Karpas-422 (cell line): ENCODE data around the gene GOLGA8N. TPM values are rescaled to one million over a fixed set of nuclear protein-coding genes. Genes with fewer than 3 reads are reported as not detected.
"Not testable (repeated sequence)": the region's sequence is repeated elsewhere in the genome, so short reads cannot be mapped to it uniquely, and the experiment has no call there.

Experiments
- DNase-seq: peaks from one replicate; pipeline ENCODE4 v3.0.0-alpha.2; 2015
- H2AFZ ChIP-seq: fragments of 200-600 bp; sonication (generic); 2 replicates; pipeline ENCODE4 v1.6.1; 2014; ENCODE audit warnings: antibody characterized with exemption, low read length, mixed read lengths
- H3K27ac ChIP-seq: fragments of 200-600 bp; sonication (generic); 2 replicates; pipeline ENCODE4 v1.5.1; 2014; ENCODE audit warnings: mild to moderate bottlenecking, low read length, moderate library complexity
- H3K27me3 ChIP-seq: fragments of 200-600 bp; sonication (generic); 2 replicates; pipeline ENCODE4 v1.6.1; 2014; ENCODE audit warnings: low read length, mixed read lengths
- H3K36me3 ChIP-seq: fragments of 200-600 bp; sonication (generic); 2 replicates; pipeline ENCODE4 v1.6.1; 2014; ENCODE audit warnings: low read length, mixed read lengths; ENCODE audit not compliant: insufficient read depth
- H3K4me1 ChIP-seq: fragments of 200-600 bp; sonication (generic); 2 replicates; pipeline ENCODE4 v1.6.1; 2014; ENCODE audit warnings: mild to moderate bottlenecking, low read length, mixed read lengths
- H3K4me2 ChIP-seq: fragments of 200-600 bp; sonication (generic); 2 replicates; pipeline ENCODE4 v1.6.1; 2014; ENCODE audit warnings: low read length, low read depth, mild to moderate bottlenecking; ENCODE audit not compliant: poor library complexity, severe bottlenecking
- H3K4me3 ChIP-seq: fragments of 200-600 bp; sonication (generic); 2 replicates; pipeline ENCODE4 v1.5.1; 2014; ENCODE audit warnings: mild to moderate bottlenecking, antibody characterized with exemption, low read length, mixed read lengths
- H3K79me2 ChIP-seq: fragments of 200-600 bp; sonication (generic); 2 replicates; pipeline ENCODE4 v1.6.1; 2014; ENCODE audit warnings: mild to moderate bottlenecking, low read length, mixed read lengths
- H3K9ac ChIP-seq: fragments of 200-600 bp; sonication (generic); 2 replicates; pipeline ENCODE4 v1.6.0; 2014; ENCODE audit warnings: low read length
- H3K9me2 ChIP-seq: fragments of 200-600 bp; sonication (generic), shearing (Covaris generic); replicated peaks from 2 replicates; pipeline ENCODE4 v1.6.0; 2014; ENCODE audit warnings: mild to moderate bottlenecking, low read length, moderate library complexity; ENCODE audit not compliant: insufficient read depth
- H3K9me3 ChIP-seq: fragments of 300-700, 200-600 bp; sonication (generic); 2 replicates; pipeline ENCODE4 v1.6.1; 2014; ENCODE audit warnings: low read length, mixed read lengths
- H4K20me1 ChIP-seq: fragments of 200-600 bp; sonication (generic); 2 replicates; pipeline ENCODE4 v1.6.1; 2014; ENCODE audit warnings: mild to moderate bottlenecking, antibody characterized with exemption, low read length, low read depth; ENCODE audit not compliant: insufficient read depth
- total RNA-seq: library from RNA; depleted of rRNA; stranded (reverse); fragments of >200 nt; shearing (Covaris generic); gene quantifications from 2 replicates; pipeline ENCODE4 v1.2.3, GENCODE V29; 2014; ENCODE audit warnings: low replicate concordance

GOLGA8N gene
- total RNA-seq, 1 experiment from 2014 or later, result 1.5 TPM

- H3K27ac ChIP-seq, H3K79me2 ChIP-seq, H4K20me1 ChIP-seq, H3K4me2 ChIP-seq, H3K9ac ChIP-seq, H3K27me3 ChIP-seq, H3K9me2 ChIP-seq, H3K4me3 ChIP-seq, H3K4me1 ChIP-seq, H3K36me3 ChIP-seq, H3K9me3 ChIP-seq, H2AFZ ChIP-seq: not testable (repeated sequence)
- peak; percentile 47 for DNase-seq
Measured at GRCh38 chr15:32610719-32611118, 17.5 kb downstream of the GOLGA8N start.

- not testable (repeated sequence) for H3K9me3 ChIP-seq, H3K27me3 ChIP-seq, H3K36me3 ChIP-seq, H4K20me1 ChIP-seq, DNase-seq, H3K9me2 ChIP-seq, H2AFZ ChIP-seq
- Histone ChIP-seq H3K4me3 (peak overlapping the region; percentile 71), H3K27ac (peak overlapping the region; percentile 87), H3K4me1 (peaks cover 20% of the 10 kb centered on the region), H3K4me2 (peak overlapping the region; percentile 56), H3K9ac (peak overlapping the region; percentile 77), H3K79me2 (peaks cover 40% of the 10 kb centered on the region)
Measured at GRCh38 chr15:32614712-32615050, 21.4 kb downstream of the GOLGA8N start.

DNA sequence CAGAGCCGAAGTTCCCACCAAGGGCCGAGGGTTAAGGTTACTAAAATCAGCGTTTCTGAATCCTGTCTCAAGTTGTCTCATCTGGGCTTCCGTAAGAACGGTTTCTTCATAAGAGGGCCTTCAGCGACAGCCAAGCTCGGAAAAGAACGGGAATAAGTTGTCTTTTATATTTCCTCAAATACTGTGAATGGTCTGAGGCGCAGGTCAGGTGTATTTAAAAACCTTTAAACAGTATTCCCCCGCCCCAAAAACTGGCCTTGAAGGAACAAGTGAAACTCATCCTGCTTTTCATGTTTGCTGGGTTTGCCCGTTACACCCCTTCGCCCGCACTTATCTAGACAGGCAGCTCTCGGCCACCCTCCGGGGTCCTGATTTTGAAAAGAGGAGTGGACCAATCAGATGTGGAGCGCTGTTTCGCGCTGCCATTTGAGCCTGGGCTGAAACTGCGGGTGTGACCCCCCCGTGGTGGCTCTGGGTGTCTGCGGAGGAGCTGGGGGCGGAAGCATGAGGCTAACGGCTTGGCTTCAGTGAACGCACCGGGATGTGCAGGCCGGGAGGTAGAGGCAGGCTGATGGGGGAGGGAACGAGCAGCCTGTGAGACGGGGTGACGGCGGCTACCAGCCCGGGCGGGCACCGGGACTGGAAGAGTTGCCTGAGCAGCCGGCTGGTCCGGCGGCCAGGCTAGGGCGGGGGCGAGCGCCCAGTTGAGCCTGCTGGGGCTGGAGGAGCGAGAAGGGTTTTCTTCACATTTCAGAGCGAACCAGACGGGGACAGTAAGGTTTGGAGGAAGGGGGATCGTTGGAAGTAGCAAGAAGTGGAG lies 22.0 kb downstream of the GOLGA8N start, which contains the start of gene ARHGAP11A:
TSS of gene ARHGAP11A (plus strand) at position 454 of the 820 bp plus-strand sequence. CDS start 708 bp downstream, outside the sequence.
- H4K20me1 ChIP-seq, H3K9me2 ChIP-seq, H3K36me3 ChIP-seq, H2AFZ ChIP-seq, H3K27me3 ChIP-seq, H3K9me3 ChIP-seq: not testable (repeated sequence)
- peak within 1 kb of the TSS; percentile 87 for H3K27ac ChIP-seq
- peak within 1 kb of the TSS; percentile 71 for H3K4me3 ChIP-seq
- peaks cover 46% of the 10 kb centered on the region for H3K79me2 ChIP-seq
- peaks cover 21% of the 10 kb centered on the region for H3K4me1 ChIP-seq
- H3K4me2 ChIP-seq, result peak within 1 kb of the TSS; percentile 76
- peak within 1 kb of the TSS; percentile 79 for H3K9ac ChIP-seq
- peak; percentile 94 for DNase-seq

DNA sequence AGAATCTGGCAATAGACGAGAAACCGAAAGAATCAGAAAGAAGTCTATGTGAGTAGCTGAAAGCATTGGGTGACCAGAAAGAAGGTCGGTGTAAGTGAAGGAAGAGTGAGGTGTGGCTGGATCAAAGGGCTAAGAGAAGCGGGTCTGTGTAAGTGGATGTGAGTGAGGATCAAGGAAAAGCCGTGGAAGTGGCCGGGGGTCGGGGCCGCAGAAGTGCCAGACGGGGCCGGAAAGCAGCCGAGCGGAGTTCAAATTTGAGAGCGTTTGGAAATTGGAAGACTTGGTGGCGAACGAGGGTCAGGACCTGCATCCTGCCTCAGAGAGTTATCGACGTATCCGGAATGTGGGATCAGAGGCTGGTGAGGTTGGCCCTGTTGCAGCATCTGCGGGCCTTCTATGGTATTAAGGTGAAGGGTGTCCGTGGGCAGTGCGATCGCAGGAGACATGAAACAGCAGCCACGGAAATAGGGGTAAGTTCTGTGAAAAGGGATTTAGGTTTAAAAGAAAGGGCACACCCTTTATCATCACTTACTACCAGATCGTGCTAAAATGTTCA lies 22.7 kb downstream of the GOLGA8N start:
- H3K4me3 ChIP-seq, result peak overlapping the region; percentile 69
- H4K20me1 ChIP-seq, H2AFZ ChIP-seq, H3K9me3 ChIP-seq, H3K9me2 ChIP-seq, H3K27me3 ChIP-seq, H3K36me3 ChIP-seq: not testable (repeated sequence)
- DNase-seq, result peak; percentile 51
- peak overlapping the region; percentile 79 for H3K9ac ChIP-seq
- peaks cover 21% of the 10 kb centered on the region for H3K4me1 ChIP-seq
- H3K27ac ChIP-seq, result peak overlapping the region; percentile 87
- peak overlapping the region; percentile 76 for H3K4me2 ChIP-seq
- H3K79me2 ChIP-seq, result peaks cover 49% of the 10 kb centered on the region

DNA sequence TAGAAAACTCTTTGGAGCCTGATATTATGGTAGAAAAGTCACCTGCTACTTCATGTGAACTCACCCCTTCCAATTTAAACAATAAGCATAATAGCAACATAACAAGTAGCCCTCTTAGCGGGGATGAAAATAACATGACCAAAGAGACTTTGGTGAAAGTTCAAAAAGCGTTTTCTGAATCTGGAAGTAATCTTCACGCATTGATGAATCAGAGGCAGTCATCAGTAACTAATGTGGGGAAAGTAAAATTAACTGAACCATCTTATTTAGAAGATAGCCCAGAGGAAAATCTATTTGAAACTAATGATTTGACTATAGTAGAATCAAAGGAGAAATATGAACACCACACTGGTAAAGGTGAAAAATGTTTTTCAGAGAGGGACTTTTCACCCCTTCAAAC lies 43.2 kb downstream of the GOLGA8N start:
- H3K27ac ChIP-seq, result peak overlapping the region; percentile 85
- no peak for DNase-seq
- no peak overlapping the region for H2AFZ ChIP-seq
- no peaks in the 10 kb centered on the region for H3K9me2 ChIP-seq
- no peaks in the 10 kb centered on the region; the same call in 1 of the 2 replicates for H4K20me1 ChIP-seq
- peak overlapping the region; percentile 3; the same call in 1 of the 2 replicates for H3K4me3 ChIP-seq
- peaks cover 75% of the 10 kb centered on the region for H3K36me3 ChIP-seq
- H3K27me3 ChIP-seq, result no peaks in the 10 kb centered on the region
- H3K79me2 ChIP-seq, result peaks cover 60% of the 10 kb centered on the region
- H3K4me2 ChIP-seq, result peak overlapping the region; percentile 41
- no peak overlapping the region for H3K9ac ChIP-seq
- peaks cover 51% of the 10 kb centered on the region for H3K4me1 ChIP-seq
- H3K9me3 ChIP-seq, result no peaks in the 10 kb centered on the region

DNA sequence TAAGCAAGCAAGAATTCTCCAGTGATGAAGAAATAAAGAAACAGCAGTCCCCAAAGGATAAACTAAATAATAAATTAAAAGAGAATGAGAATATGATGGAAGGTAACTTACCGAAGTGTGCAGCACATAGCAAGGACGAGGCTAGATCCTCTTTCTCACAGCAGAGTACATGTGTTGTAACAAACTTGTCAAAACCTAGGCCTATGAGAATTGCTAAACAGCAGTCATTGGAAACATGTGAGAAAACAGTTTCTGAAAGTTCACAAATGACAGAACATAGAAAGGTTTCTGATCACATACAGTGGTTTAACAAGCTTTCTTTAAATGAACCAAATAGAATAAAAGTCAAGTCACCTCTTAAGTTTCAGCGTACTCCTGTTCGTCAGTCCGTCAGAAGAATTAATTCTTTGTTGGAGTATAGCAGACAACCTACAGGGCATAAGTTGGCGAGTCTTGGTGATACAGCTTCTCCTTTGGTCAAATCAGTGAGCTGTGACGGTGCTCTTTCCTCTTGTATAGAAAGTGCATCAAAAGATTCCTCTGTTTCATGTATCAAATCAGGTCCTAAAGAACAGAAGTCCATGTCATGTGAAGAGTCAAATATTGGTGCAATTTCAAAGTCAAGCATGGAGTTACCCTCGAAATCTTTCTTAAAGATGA lies 43.8 kb downstream of the GOLGA8N start:
- DNase-seq, result peak; percentile 39
- Histone ChIP-seq H2AFZ (no peak overlapping the region), H3K4me3 (peak overlapping the region; percentile 3; the same call in 1 of the 2 replicates), H3K9me3 (no peaks in the 10 kb centered on the region), H3K4me1 (peaks cover 51% of the 10 kb centered on the region), H4K20me1 (no peaks in the 10 kb centered on the region; the same call in 1 of the 2 replicates), H3K36me3 (peaks cover 75% of the 10 kb centered on the region), H3K9ac (no peak overlapping the region), H3K27ac (peak overlapping the region; percentile 85), H3K79me2 (peaks cover 57% of the 10 kb centered on the region), H3K9me2 (no peaks in the 10 kb centered on the region), H3K27me3 (no peaks in the 10 kb centered on the region), H3K4me2 (peak overlapping the region; percentile 41)

GRCh38 chr15:32637704-32638103 lies 44.4 kb downstream of the GOLGA8N start:
- Histone ChIP-seq H3K79me2 (peaks cover 56% of the 10 kb centered on the region), H4K20me1 (no peaks in the 10 kb centered on the region; the same call in 1 of the 2 replicates), H3K27ac (peak overlapping the region; percentile 85), H3K36me3 (peaks cover 75% of the 10 kb centered on the region), H3K27me3 (no peaks in the 10 kb centered on the region), H3K4me2 (no peak overlapping the region), H3K9me3 (no peaks in the 10 kb centered on the region), H3K9ac (no peak overlapping the region), H2AFZ (no peak overlapping the region), H3K4me1 (peaks cover 50% of the 10 kb centered on the region), H3K4me3 (no peak overlapping the region), H3K9me2 (no peaks in the 10 kb centered on the region)
- peak; percentile 22 for DNase-seq

GRCh38 chr15:32641517-32642059 lies 48.3 kb downstream of the GOLGA8N start, which contains the start of gene SCG5:
Gene SCG5 (plus strand): TSS chr15:32641710. CDS start chr15:32643593, 1,883 bp downstream.
- Histone ChIP-seq H3K27me3 (no peaks in the 10 kb centered on the region), H2AFZ (no peak within 1 kb of the TSS), H3K4me2 (no peak within 1 kb of the TSS), H3K9me2 (no peaks in the 10 kb centered on the region), H3K4me1 (peaks cover 11% of the 10 kb centered on the region), H3K9ac (no peak within 1 kb of the TSS), H3K27ac (no peak within 1 kb of the TSS), H3K79me2 (peaks cover 27% of the 10 kb centered on the region), H4K20me1 (no peaks in the 10 kb centered on the region), H3K36me3 (peaks cover 57% of the 10 kb centered on the region), H3K9me3 (no peaks in the 10 kb centered on the region), H3K4me3 (no peak within 1 kb of the TSS)
- no peak for DNase-seq
